M059J (cell line): ENCODE data around the gene ZNF722. TPM values are rescaled to one million over a fixed set of nuclear protein-coding genes. Genes with fewer than 3 reads are reported as not detected.
"Not testable (repeated sequence)": the region's sequence is repeated elsewhere in the genome, so short reads cannot be mapped to it uniquely, and the experiment has no call there.

Experiments
- DNase-seq: peaks from one replicate; pipeline ENCODE4 v3.0.0-alpha.2; 2012; ENCODE audit warnings: low read depth
- total RNA-seq: library from RNA; depleted of rRNA; stranded (reverse); fragments of >200 nt; shearing (Covaris generic); gene quantifications from 2 replicates; pipeline ENCODE4 v1.2.3, GENCODE V29; 2014; rRNA removed

The ZNF722 gene
- total RNA-seq = not detected in 2 replicates

GRCh38 chr7:63998549-63998948 lies at the start of gene ZNF722:
TSS of gene ZNF722 (plus strand) at chr7:63998849. CDS start at chr7:63998962, 113 bp downstream.
- DNase-seq = no peak

DNA sequence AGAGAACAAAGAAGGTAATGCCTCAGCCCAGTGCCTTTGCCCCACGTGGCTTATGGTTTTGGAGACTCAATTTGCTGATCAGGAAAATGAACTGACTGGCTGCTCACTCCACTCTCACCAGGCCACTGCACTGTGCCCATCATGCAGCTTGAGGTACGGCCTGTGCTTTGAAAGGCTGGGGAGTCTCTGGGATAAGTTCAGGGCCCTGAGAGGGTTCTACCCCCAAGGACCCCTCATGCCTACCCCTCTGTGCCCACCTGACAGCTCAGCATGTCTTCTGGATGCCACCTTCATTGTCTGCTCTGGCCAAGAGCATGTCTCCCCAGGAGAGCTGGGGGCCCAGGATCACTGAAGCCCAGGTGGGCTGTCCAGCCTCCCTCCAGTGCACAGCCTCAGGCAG lies 45.5 kb upstream of the ZNF722 start:
- DNase-seq = no peak

GRCh38 chr7:63968629-63969028 lies 30.0 kb upstream of the ZNF722 start:
- no peak for DNase-seq

DNA sequence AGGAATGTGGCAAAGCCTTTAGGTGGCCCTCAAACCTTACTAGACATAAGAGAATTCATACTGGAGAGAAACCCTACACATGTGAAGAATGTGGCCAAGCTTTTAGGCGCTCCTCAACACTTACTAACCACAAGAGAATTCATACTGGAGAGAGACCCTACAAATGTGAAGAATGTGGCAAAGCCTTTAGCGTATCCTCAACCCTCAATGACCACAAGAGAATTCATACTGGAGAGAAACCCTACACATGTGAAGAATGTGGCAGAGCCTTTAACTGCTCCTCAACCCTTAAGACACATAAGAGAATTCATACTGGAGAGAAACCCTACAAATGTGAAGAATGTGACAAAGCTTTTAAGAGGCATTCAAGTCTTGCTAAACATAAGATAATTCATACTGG lies 16.8 kb downstream of the ZNF722 start:
- DNase-seq = not testable (repeated sequence)

DNA sequence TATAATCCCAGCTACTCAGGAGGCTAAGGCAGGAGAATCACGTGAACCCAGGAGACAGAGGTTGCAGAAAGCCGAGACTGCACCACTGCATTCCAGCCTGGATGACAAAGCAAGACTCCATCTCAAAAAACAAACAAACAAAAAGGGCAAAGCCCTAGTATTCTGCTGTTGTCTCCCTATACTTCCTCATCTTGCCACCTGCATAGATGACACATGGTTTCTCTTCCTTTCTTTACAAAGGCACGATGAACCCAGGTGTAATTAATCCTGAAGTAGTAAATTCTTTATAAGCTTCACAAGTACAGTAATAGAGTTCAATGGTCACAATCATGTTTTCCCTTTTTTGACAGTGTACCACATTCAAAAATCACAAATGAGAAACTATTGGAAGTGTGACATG lies 36.7 kb downstream of the ZNF722 start:
- DNase-seq = no peak

- DNase-seq = no peak
These were observed 38.4 kb downstream of the ZNF722 start for GRCh38 chr7:64037095-64037494.

DNA sequence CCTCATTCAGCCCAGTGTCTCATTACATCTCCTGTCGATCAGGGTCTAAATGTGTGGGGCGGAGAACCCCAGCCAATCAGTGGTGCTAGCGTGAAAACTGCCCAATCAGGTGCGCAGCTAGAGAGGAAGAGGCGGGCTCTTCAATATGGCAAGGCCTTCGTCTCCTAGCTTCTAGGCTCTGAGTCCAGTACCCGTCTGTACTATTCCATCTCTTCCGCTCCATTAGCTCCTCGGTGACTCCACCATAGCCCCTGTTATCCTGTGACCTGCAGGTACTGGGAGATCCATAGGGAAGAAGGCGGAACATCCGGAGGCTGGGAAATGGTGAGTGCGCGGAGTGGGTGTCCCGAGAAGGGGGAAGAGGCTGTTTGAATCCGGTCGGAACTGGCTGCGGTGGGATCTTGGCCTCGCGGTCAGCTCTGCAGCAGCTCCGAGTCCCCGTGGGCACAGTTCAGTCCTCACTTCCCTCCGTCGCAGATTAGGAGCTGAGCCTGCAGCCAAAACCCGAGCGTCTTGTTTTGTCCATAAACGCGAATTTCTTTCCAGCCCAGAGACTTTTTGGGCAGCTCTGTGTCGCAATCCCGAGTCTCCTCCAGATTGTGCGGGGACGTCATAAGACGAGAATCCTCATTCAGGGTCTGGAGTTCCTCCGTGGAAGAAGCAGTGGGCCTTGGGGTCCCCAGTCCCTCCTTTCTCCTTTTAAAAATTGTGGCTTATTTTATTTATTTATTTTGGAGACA lies 46.8 kb downstream of the ZNF722 start, which contains the start of gene ZNF727:
ZNF727 (plus strand) TSS at position 134 of the 740 bp plus-strand sequence; CDS start at position 322, 188 bp downstream.
- DNase-seq = no peak

DNA sequence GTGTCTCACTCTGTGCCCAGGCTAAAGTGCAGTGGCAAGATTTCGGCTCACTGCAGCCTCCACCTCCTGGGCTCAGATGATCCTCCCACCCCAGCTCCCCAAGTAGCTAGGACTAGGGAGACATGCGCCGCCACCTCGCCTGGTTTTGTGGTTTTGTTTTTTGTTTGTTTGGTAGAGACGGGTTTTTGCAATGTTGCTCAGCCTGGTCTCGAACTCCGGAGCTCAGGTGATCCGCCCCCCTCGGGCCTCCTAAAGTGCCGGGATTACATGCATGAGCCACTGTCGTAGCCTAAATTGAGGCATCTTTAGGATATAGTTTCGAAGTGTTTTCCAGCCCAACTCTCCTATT lies 47.4 kb downstream of the ZNF722 start:
- no peak for DNase-seq

Other genes starting within 250 kb of the ZNF722 start
- gene ZNF727, start 46.6 kb downstream of the ZNF722 start, total RNA-seq = not detected in 2 replicates
- gene ZNF735, start 208.4 kb downstream of the ZNF722 start, total RNA-seq = not detected in 2 replicates
- gene ZNF679, start 229.6 kb downstream of the ZNF722 start, total RNA-seq = not detected in 2 replicates